HepG2 (cell line): ENCODE data around the gene VPS26A. TPM values are rescaled to one million over a fixed set of nuclear protein-coding genes. Genes with fewer than 3 reads are reported as not detected.
A peak's percentile ranks its signal among the peaks of the same experiment; 100 is the strongest.

Experiments
- CAMTA2 ChIP-seq: sonication (generic); formaldehyde crosslinking; IDR thresholded peaks from 2 replicates; pipeline ENCODE4 v1.4.0; 2020; ENCODE audit warnings: mild to moderate bottlenecking, missing genetic modification reagents, borderline replicate concordance
- EEA1 ChIP-seq: sonication (generic); formaldehyde crosslinking; IDR thresholded peaks from 2 replicates; pipeline ENCODE4 v1.5.1; 2020; ENCODE audit warnings: mild to moderate bottlenecking, missing genetic modification reagents, borderline replicate concordance
- FOSL1 ChIP-seq: sonication (generic); formaldehyde crosslinking; IDR thresholded peaks from 2 replicates; pipeline ENCODE4 v1.9.0; 2021; ENCODE audit warnings: missing genetic modification reagents, borderline replicate concordance
- JUN ChIP-seq: sonication (generic); formaldehyde crosslinking; IDR thresholded peaks from 2 replicates; pipeline ENCODE4 v1.4.0; 2020; ENCODE audit warnings: mild to moderate bottlenecking, missing genetic modification reagents
- MAFF ChIP-seq: IDR thresholded peaks from 2 replicates; pipeline ENCODE4 v1.6.1; 2011; ENCODE audit warnings: low read depth, low read length, improper control_type of control experiment
- MTF2 ChIP-seq: sonication (generic); formaldehyde crosslinking; IDR thresholded peaks from 2 replicates; pipeline ENCODE4 v1.5.0; 2020; ENCODE audit warnings: missing genetic modification reagents, borderline replicate concordance
- NONO ChIP-seq, 2 experiments: fragments of 450-650 bp in 1 of 2; sonication (generic) in 1 of 2; formaldehyde crosslinking in 1 of 2; IDR thresholded peaks in 1 of 2; conservative IDR thresholded peaks in 1 of 2; 2 replicates each; pipeline versions ENCODE4 v1.6.1 to v1.8.0; 2017 to 2022; ENCODE audit warnings: mild to moderate bottlenecking in 1 of 2, missing genetic modification reagents in 1 of 2, moderate library complexity in 1 of 2
- PAX8 ChIP-seq: sonication (generic); formaldehyde crosslinking; IDR thresholded peaks from 2 replicates; pipeline ENCODE4 v1.8.0; 2022; ENCODE audit warnings: mild to moderate bottlenecking, missing genetic modification reagents, borderline replicate concordance
- PCBP1 ChIP-seq: fragments of 200-400 bp; formaldehyde crosslinking; IDR thresholded peaks from 2 replicates; pipeline ENCODE4 v1.6.1; 2017; ENCODE audit warnings: mild to moderate bottlenecking, low read depth, low read length, borderline replicate concordance
- SAP130 ChIP-seq: IDR thresholded peaks from 2 replicates; pipeline ENCODE4 v1.6.1; 2016; ENCODE audit warnings: low read depth
- TCF7 ChIP-seq: sonication (generic); IDR thresholded peaks from 2 replicates; pipeline ENCODE4 v1.6.1; 2016; ENCODE audit warnings: antibody characterized with exemption, low read depth
- XRCC5 ChIP-seq: fragments of 200-400 bp; formaldehyde crosslinking; optimal IDR thresholded peaks from 2 replicates; pipeline ENCODE3; 2017; ENCODE audit warnings: mild to moderate bottlenecking, low read length
- ZBTB38 ChIP-seq: sonication (generic); formaldehyde crosslinking; IDR thresholded peaks from 2 replicates; pipeline ENCODE4 v1.5.1; 2020; ENCODE audit warnings: mild to moderate bottlenecking, missing genetic modification reagents
- ZKSCAN1 ChIP-seq: fragments of 150-350 bp; IDR thresholded peaks from 2 replicates; pipeline ENCODE4 v1.6.1; 2014; ENCODE audit warnings: low read length
- ZNF326 ChIP-seq: sonication (generic); formaldehyde crosslinking; IDR thresholded peaks from 2 replicates; pipeline ENCODE4 v1.4.0; 2020; ENCODE audit warnings: missing genetic modification reagents, borderline replicate concordance
- ZNF546 ChIP-seq: sonication (generic); formaldehyde crosslinking; conservative IDR thresholded peaks from 2 replicates; pipeline ENCODE4 v1.8.1; 2023; ENCODE audit warnings: mild to moderate bottlenecking, missing genetic modification reagents
- ZNF770 ChIP-seq: sonication (generic); formaldehyde crosslinking; IDR thresholded peaks from 2 replicates; pipeline ENCODE4 v1.5.0; 2020; ENCODE audit warnings: mild to moderate bottlenecking, missing genetic modification reagents
- polyA plus RNA-seq, 8 experiments: library from polyadenylated mRNA; depleted of rRNA in 3 of 8; stranded (reverse) in 7 of 8; unstranded in 1 of 8; fragments of >200 nt; fragmentation: Illumina TruSeq in 4 of 8; extraction: Trizol in 4 of 8; gene quantifications; 2 replicates each; pipeline versions ENCODE4 v1.2.1 to v1.2.3, GENCODE V29; 2011 to 2016; ENCODE audit warnings: low read depth in 4 of 8, missing spikeins in 1 of 8, mixed read lengths in 1 of 8; ENCODE audit not compliant: insufficient read depth in 1 of 8
- total RNA-seq, 5 experiments: library from RNA; depleted of rRNA; stranded (reverse); fragments of >200 nt; fragmentation: Illumina TruSeq; extraction: Trizol; gene quantifications; 2 replicates each; pipeline ENCODE4 v1.2.3, GENCODE V29; 2016; ENCODE audit warnings: low read depth in 1 of 5
- TF ChIP-seq, protein P1 (sequence below): sonication (generic); formaldehyde crosslinking; IDR thresholded peaks from 2 replicates; pipeline ENCODE4 v1.4.0; 2020; ENCODE audit warnings: missing genetic modification reagents
- TF ChIP-seq, protein P2 (sequence below), 2 experiments: IDR thresholded peaks; 2 replicates each; pipeline ENCODE4 v1.6.1; 2011 to 2012; ENCODE audit warnings: low read length in 2 of 2, borderline replicate concordance in 1 of 2, low read depth in 1 of 2, mild to moderate bottlenecking in 1 of 2, moderate library complexity in 1 of 2
- TF ChIP-seq, protein P3 (sequence below): sonication (generic); formaldehyde crosslinking; IDR thresholded peaks from 2 replicates; pipeline ENCODE4 v1.4.0; 2020; ENCODE audit warnings: missing genetic modification reagents

Gene VPS26A
- total and polyA plus RNA-seq, 2 of the 13 experiments (the other 11 are each of a cell fraction or from before 2014, with no cell fraction given), result 12.9 to 32.6 TPM

- peak; percentile 60; the same call in 1 of the 2 replicates for TF ChIP-seq ZNF546 (CRISPR knock-in tag)
- TF ChIP-seq PAX8, result peak; percentile 69; the same call in 1 of the 2 replicates
- TF ChIP-seq ZNF770 (CRISPR knock-in tag), result no peak
- no peak for TF ChIP-seq ZNF326 (CRISPR knock-in tag)
- TF ChIP-seq SAP130 (CRISPR knock-in tag), result peak; percentile 87
- TF ChIP-seq, protein P1, sequence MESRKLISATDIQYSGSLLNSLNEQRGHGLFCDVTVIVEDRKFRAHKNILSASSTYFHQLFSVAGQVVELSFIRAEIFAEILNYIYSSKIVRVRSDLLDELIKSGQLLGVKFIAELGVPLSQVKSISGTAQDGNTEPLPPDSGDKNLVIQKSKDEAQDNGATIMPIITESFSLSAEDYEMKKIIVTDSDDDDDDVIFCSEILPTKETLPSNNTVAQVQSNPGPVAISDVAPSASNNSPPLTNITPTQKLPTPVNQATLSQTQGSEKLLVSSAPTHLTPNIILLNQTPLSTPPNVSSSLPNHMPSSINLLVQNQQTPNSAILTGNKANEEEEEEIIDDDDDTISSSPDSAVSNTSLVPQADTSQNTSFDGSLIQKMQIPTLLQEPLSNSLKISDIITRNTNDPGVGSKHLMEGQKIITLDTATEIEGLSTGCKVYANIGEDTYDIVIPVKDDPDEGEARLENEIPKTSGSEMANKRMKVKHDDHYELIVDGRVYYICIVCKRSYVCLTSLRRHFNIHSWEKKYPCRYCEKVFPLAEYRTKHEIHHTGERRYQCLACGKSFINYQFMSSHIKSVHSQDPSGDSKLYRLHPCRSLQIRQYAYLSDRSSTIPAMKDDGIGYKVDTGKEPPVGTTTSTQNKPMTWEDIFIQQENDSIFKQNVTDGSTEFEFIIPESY (CRISPR knock-in tag), result no peak
- TF ChIP-seq, protein P2, sequence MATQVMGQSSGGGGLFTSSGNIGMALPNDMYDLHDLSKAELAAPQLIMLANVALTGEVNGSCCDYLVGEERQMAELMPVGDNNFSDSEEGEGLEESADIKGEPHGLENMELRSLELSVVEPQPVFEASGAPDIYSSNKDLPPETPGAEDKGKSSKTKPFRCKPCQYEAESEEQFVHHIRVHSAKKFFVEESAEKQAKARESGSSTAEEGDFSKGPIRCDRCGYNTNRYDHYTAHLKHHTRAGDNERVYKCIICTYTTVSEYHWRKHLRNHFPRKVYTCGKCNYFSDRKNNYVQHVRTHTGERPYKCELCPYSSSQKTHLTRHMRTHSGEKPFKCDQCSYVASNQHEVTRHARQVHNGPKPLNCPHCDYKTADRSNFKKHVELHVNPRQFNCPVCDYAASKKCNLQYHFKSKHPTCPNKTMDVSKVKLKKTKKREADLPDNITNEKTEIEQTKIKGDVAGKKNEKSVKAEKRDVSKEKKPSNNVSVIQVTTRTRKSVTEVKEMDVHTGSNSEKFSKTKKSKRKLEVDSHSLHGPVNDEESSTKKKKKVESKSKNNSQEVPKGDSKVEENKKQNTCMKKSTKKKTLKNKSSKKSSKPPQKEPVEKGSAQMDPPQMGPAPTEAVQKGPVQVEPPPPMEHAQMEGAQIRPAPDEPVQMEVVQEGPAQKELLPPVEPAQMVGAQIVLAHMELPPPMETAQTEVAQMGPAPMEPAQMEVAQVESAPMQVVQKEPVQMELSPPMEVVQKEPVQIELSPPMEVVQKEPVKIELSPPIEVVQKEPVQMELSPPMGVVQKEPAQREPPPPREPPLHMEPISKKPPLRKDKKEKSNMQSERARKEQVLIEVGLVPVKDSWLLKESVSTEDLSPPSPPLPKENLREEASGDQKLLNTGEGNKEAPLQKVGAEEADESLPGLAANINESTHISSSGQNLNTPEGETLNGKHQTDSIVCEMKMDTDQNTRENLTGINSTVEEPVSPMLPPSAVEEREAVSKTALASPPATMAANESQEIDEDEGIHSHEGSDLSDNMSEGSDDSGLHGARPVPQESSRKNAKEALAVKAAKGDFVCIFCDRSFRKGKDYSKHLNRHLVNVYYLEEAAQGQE (IDR thresholded peaks at IDR 0.05; ENCODE audit: borderline replicate concordance in 1 of 2, low read depth in 1 of 2, low read length in 2 of 2), result 0 out of 4 replicates have a peak, but pooled peaks of 1 of the 2 experiments have one; percentile 33
- no peak for TF ChIP-seq PCBP1
- TF ChIP-seq EEA1 (CRISPR knock-in tag), result no peak
- no peak for TF ChIP-seq TCF7
- peak; percentile 48 for TF ChIP-seq XRCC5
- no peak for TF ChIP-seq FOSL1 (CRISPR knock-in tag)
- TF ChIP-seq, protein P3, sequence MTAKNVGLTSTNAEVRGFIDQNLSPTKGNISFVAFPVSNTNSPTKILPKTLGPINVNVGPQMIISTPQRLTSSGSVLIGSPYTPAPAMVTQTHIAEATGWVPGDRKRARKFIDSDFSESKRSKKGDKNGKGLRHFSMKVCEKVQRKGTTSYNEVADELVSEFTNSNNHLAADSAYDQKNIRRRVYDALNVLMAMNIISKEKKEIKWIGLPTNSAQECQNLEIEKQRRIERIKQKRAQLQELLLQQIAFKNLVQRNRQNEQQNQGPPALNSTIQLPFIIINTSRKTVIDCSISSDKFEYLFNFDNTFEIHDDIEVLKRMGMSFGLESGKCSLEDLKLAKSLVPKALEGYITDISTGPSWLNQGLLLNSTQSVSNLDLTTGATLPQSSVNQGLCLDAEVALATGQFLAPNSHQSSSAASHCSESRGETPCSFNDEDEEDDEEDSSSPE (CRISPR knock-in tag), result peak; percentile 52
- TF ChIP-seq CAMTA2 (CRISPR knock-in tag), result no peak
- TF ChIP-seq NONO (IDR thresholded peaks at IDR 0.05), result no peak
- no peak for TF ChIP-seq NONO (CRISPR knock-in tag; conservative IDR thresholded peaks at IDR 0.05)
- TF ChIP-seq ZKSCAN1, result no peak
- TF ChIP-seq ZBTB38, result peak; percentile 20; the same call in 1 of the 2 replicates
- no peak for TF ChIP-seq MAFF
- TF ChIP-seq MTF2, result no peak
- peak; percentile 33; the same call in 1 of the 2 replicates for TF ChIP-seq JUN (CRISPR knock-in tag)
These were observed at the start of gene VPS26A (continued) for GRCh38 chr10:69123747-69124562.
